HG03378 (cell line): ENCODE results near the gene TSPAN31.

ENCODE experiments used
- ATAC-seq: cut with Tn5 transposase; IDR thresholded peaks from one replicate; pipeline ENCODE4 v1.9.1; 2021; ENCODE audit warnings: mild to moderate bottlenecking, moderate library complexity; ENCODE audit not compliant: unreplicated experiment

The TSPAN31 gene

DNA sequence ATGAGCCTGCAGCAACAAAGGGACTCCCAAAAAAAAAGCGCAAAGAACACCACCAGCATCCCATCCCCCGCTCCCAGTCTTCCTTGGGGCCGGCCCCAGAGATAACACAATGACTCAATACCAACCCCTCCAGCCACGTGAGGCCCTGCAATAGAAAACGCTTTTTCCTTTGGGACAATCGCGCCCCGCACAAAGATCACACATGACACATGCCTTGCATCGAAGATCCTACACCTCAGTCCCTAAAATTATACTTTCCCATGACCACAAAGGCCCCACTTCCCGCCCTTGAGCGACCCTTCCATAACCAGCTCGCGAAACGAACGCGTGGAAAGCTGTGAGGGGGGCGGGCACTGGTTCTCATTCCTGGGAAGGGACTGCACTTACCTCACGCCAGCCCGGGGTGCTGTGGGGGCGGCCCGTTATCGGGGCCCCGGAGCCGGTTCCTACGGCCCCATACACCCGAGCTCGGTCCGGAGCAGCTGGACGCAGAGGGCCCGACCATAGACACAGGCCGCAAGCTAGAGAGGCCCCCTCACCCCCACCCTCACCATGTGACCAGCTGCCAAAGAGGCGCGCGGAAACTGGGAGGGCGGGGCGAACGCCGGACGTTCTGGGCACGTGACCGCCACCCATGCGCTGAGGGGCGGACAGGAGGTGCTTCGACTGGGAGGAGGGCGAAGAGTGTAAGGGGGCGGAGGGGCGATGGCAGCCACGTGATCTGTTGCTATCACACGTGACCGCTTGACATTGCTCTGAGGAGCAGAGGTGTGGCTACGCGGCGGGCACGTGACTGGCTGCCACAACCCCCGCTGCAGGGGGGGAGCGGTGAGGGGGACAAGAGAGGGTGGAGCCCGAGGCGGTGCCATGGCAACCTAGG lies 7.2 kb downstream of the TSPAN31 start, which contains the start of gene CDK4:
CDK4 (minus strand) TSS at position 523 of the 880 bp plus-strand sequence. CDS start 593 bp downstream, outside the sequence.
- ATAC-seq = peak; percentile 70

DNA sequence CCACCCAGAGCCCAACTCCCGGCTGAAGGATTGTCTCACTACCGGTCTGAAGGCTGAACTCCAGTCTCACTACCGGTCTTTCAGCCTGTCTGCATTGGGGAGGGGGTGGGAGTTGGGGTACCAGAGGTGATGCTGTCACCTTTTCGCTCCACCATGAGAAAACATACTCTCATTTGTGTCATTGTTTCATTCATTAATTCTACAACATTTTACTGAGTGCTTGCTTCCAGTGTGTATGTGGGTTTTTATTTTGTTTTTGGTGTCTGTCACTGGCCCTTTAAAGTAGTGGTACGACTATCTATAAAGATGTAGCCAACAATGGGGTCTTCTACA lies 7.8 kb downstream of the TSPAN31 start:
- no peak for ATAC-seq

DNA sequence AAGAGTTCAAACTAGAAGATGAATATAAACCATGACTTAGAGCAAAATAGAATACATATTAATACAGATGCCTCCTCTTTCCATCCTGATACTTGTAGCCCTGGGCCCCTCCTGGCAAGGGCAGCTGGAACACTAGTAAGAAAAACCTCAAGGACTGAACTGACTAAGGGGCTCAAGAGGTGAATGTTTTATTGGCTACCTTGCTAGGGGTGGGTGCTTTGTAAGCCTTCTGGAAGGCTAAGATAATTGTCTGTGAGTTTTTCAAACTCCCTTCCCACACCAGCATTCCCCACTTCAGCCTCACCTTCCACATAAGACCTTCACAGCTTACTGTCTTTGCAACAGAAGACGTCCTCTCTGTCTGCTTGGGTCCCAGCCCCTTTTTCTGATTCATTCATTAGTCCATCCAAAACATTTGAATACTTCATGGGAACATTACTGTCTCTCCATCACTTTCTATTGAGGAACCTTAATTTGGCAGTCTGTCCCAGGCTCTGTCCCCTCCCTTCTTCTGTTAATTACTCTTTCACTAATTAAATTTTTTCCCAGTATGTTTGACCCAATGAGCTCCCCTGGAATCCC lies 9.0 kb downstream of the TSPAN31 start:
- no peak for ATAC-seq

DNA sequence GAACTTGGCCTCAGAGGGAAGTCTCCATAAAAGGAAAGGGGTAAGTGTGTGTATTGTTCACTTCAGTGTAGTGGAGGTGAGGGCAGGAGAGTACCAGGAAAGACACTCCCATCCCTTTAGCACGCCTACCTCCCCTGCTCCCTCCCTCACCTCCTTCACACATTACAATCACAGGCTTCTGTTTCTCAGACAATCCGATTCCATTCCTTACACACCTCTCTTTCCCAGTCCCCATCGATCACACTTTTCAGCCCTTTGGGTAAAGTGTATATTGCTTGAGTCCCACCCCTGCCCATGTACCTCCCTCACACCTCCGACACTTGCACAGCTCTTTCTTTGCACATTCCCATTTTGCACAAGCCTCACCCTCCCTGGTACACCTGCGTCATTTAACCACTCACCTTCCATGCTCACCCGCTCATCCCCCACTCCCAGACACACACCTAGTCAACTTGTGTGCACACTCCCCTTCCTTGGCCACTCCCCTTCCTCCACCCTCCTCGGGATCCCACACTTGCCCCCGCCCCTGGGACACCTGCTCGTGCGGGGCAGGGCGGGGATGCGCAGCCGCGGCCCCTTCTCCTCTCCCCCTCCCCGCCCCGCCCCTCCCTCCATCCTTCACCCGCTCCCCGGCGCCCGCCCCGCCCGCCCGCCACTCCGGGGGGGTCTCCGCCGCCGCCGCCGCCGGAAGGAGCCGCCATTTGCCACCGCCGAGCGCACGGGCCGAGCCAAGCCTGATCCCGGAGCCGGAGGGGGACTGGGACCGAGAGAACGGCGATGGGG lies 9.8 kb downstream of the TSPAN31 start, which contains the start of gene MARCHF9:
MARCHF9 (plus strand) TSS at position 693 of the 783 bp plus-strand sequence. CDS start 426 bp downstream, outside the sequence.
- ATAC-seq = no peak

DNA sequence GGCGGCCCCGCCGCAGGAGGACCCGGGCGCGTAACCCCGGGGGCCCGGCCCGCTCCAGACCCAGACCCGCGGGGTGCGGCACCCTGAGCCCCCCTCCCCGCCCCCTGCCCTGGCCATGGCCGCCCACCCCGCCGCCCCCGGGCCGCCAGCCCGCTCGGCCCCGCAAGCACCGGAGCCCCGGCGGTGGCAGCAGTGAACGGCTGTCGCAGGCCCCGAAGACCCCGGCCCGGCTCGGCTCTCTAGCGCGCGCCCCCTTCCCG lies 10.3 kb downstream of the TSPAN31 start:
- ATAC-seq = no peak

DNA sequence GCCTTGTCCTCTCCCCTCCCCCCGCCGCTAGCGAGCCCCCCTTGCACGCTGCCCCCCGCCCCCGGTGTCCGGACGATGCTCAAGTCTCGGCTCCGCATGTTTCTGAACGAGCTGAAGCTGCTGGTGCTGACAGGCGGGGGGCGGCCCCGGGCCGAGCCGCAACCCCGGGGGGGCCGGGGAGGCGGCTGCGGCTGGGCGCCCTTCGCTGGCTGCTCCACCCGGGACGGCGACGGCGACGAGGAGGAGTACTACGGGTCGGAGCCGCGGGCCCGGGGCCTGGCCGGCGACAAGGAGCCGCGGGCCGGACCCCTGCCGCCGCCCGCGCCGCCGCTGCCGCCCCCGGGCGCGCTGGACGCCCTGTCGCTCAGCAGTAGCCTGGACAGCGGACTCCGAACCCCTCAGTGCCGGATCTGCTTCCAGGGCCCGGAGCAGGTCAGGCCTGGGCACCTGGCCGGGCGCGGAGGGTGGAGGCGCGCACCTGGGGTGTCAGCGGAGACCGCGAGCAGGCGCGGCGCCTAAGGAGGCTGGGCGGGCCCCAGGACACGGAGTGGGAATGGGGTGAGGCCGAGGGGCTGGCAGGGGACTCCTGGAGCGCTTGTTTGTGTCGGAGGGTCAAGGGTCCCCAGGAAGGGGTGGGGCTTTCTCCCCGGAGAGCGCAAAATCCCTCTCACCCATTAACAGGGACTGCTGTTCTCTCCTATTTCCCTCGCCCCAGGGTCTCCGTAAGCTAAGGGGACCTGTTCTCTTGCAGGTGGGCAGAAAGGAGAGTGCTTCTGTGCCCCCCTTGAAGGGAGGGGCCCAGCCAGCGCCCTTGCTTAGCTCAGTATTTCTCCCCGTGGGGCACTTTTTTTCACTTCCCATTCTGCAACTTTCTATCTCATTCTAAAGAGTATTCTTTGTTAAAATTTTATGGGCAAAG lies 10.9 kb downstream of the TSPAN31 start:
- ATAC-seq = no peak

DNA sequence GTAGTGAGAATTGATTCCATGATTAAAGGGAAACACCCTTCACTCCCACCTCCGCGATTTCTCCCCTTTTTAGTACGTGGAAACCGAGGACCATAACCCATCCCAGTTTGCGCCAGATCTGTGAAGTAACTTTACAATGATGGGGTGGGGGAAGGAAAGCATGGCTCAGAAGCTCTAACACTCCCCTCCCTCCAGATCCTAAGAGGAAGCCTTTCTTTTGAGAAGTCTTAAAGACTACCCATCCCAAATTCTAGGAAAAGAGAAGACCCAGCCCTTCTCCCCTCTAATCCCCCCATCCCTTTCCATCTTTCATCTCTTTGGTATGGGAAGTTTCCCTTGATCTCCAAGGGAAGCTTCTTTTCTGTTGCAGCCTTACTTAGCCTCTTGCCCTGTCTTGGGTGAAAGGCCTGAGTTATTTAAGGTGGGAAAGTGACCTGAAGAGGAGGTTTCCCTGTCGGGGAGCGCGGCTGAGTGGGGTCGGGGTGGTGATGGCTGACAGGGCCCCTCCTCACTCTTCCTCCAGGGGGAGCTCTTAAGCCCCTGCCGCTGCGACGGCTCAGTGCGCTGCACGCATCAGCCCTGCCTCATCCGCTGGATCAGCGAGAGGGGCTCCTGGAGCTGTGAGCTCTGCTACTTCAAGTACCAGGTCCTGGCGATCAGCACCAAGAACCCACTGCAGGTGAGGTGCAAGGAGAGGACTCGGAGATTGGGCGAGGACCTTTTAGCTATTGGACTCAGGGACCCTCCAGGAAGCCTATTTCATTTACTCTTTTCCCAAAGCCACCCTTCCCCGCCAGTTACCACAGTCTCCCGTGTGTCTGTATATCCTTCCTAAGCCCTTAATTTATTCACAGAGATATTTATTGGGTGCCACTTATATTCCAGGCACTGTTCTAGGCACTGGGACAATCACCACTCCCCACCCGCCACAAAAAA lies 11.8 kb downstream of the TSPAN31 start:
- peak; percentile 19 for ATAC-seq

DNA sequence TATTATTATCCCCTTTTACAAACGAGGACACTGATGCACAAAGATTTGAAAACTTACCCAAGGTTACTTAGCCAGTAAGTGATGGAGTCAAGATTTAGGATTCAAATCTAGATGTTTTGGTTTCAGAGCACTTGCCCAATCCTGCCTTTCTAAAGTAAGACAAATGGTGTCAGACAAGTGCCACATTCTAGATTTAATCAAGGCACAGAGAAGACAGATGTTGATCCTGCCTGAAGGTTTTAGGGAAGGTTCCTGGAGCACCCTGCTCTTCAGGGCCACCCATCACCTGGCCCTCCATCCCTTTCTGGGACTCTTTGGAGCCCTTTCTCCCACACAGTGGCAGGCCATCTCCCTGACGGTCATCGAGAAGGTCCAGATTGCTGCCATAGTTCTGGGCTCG lies 12.9 kb downstream of the TSPAN31 start:
- no peak for ATAC-seq

DNA sequence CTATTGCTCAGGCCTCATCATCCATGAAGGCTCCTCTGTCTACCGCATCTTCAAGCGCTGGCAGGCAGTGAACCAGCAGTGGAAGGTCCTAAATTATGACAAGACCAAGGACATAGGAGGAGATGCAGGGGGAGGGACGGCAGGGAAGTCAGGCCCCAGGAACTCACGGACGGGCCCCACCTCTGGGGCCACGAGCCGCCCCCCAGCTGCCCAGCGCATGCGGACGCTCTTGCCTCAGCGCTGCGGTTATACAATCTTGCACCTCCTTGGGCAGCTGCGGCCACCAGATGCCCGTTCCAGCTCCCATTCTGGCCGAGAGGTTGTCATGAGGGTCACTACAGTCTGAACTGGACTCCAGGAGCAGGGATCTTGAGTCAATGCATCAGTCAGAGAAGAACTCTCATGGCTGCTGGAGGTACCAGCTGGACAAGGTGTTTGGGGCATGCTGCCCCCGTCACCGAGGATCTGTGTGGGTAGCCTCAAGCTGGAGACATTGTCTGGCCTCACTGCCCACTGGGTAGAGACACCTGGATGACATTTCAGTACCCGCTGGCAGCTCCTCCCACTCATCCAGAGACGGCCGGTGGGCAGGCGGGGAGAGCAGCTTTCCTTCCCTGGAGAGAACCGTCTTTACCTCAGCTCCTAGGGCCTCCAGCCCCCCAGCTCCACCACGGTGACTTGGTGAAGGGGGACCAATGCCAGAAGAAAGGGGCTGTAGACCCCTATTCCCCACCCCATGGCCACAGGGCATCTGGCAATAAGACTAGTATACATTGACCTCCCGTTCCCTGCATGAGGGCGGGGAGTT lies 13.9 kb downstream of the TSPAN31 start:
- ATAC-seq = no peak

DNA sequence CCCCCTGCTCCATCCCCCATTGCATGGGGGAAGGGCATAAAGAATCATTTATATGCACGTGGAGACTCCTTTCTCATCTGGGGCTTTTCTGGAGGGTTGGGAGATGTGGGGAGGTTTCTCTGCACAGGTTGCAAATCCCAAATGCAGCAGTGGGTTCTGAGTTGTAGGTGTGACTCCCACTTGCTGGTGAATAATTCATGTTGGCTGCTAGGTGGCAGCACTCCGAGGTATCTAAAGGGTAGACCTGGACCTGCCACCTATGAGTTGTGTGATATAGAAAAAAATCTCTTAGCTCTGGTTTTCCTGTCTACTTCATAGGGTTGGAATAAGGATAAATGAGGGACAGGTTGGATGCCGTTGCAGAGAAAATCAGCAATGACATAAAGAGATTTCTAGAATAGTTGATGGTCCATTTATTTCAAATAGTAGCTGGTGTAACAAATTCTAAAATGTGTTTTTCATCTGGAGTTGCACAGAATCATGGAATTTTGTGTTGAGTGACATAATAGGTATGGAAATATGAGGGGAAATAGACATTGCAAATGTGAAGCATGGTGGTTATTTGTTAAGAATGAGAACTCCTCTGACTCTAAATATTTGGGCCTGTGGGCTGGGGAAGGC lies 14.6 kb downstream of the TSPAN31 start:
- ATAC-seq = peak; percentile 45

DNA sequence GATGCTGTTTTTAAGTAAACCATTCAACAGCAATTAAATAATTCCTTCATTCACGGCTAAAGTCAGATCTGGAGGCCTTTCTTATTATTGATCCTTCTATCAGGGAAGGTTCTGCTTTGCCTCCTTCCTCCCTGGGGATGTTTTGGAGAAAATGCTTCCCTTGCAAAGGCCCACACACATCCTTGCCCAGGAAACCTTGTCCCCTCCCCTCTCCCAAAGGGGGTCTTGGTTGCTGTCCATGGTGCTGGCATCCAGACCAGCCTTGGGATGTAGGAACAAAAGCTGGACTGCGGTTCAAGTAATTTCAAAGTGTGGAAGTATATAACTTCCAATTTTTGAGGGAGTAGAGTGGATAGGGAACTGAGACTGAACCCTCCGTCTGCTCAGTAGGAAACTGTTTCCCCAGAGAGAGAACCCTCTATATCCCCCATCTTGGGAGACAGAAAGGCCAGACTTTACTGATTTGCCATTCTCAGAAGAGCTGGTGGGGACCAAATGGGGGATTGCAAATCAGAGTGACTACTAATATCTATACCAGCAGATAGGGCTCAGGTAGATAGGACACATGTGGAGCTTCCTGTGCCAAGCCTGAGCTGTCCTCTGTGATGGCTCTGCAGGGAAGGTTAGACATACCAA lies 15.6 kb downstream of the TSPAN31 start:
- ATAC-seq = no peak

DNA sequence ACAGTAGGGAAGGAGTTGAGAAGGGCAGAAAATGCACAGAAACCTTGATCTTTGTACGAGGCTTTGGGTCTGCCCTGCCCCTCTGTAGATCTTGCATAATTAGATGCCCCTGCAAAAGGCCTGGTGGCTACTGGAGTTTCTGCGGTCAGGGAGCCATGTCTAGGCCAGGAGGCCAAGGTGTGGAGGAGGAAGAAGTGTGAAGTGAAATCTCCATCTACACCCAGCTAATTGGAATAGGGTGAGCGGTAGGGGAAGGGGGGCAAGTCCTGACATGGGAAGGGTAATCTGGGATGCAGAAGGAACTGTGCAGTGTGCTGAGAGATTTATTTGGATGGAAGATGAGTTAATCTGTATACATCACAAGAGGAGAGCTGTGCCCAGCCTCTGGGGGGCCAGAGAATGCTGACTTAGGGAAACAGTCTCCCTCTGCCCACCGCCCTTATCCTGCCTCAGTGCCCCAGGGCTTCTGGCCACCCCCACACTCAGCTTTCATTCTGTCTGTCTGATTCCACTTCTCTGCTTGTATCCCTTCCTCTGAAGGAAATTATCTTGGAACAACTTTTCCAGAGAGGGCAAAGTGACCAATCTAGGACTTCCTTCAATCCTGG lies 16.7 kb downstream of the TSPAN31 start:
- no peak for ATAC-seq

DNA sequence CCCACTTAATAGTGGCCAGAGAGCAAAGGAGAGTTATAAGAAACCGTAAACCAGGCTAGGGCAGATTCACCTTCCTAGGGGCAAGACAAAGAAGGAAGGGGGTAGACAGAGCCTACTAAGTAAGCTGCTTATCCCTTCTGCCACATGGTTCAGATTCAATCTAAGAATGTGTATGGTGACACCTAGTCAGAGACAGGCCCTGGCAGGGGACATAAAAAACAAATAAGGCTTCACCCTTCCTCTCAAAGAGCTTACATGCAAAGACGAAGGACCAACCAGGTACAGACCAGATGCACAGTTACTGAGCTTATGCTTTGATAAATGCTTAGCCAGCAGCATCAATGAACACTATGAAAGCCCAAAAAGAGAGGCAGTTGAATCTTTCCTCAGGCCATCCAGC lies 17.6 kb downstream of the TSPAN31 start:
- ATAC-seq = no peak

DNA sequence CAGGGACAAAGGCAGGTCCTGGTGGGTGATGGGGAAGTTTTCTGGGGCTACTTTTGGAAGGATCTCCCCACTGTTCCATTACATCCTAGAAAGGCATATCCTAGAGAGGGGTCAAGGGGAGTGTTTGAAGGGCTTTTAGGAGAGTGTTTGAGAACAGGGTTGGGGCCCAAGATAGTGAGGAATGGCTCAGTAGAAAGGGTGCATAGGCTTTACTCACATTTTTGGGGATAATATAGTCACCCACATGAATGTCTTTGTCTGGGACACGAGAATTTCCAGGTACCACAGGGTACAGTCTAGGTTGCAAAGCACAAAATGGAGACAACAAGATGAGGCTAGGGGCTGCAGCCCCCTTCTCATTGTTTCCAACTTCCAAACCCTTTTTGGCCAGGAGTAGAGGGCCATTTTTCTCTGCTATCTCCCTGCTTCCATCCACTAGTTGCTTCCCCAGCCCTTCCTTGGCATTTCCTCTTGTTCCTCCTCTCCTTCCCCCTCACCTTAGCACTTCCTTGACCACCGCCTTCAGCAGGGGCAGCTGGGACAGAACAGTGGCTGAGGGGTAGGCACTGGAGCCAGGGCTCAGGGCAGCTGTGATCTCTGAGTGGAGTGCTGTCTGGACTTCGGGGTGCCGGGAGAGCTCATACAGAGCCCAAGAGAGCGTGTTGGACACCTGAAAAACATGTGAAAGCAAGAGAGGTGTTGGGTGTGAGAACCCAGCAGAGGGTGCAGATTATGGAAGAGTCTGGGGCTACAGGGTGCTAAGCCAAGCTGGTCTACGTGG lies 19.2 kb downstream of the TSPAN31 start:
- ATAC-seq = no peak

DNA sequence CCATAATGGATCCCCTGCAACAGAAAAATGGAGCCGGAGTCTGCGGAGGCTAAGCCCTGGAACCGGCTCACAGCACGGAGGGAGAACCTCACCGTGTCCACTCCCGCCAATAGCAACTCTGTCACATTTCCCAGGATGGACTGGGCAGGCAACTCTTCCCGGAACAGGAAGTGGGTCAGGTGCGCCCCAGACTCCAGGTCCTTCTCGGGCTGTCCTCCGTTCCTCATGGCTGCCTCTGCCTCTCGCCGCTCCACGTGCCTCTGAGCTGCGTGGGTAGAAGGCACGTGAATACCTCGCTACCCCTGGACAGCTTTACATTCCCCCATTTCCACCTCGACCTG lies 19.8 kb downstream of the TSPAN31 start:
- ATAC-seq = peak; percentile 5

DNA sequence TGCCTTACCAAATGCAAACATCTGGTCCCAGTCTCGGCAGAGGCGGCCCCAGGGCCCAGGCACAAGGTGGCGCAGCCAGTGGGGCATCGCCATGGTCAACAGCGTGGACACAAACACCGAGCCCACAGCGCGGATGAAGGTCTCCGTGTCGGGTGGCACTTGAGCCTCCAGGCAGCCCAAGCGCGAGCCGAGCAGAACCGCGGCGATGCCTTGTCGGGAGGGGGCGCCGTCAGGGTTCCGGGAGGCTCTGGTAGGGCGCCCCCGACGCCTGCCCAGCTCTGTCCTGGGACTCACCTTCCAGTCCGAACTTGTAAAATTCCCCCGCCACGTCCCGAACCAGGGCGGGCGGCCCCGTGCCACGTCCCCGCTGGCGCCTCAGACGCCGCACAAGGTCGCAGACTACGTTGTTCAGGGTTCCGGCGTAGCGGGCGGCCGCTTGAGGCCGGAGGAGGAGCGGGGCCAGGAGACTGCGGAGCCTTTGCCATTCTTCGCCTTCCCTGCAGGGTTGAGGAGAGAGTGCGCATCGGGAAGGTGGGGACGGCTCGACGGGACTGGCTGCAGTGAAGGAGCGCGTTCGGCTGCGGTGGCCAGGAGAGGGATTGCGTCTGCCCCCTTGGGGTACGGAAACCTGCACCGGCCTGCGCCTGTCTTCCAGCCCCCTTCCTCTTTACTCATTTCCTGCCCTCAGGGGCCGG lies 20.3 kb downstream of the TSPAN31 start:
- ATAC-seq = peak; percentile 48
